Hepatocyte (in vitro differentiated cells): ENCODE results near the gene CCM2. TPM values are rescaled to one million over a fixed set of nuclear protein-coding genes. Genes with fewer than 3 reads are reported as not detected.

Experiments
- DNase-seq: peaks from one replicate; pipeline ENCODE4 v3.0.0-alpha.2; 2016; ENCODE audit warnings: low spot score
- H2AFZ ChIP-seq: fragments of 200-600 bp; sonication (generic); 2 replicates; pipeline ENCODE4 v1.6.0; 2016; ENCODE audit warnings: antibody characterized with exemption, mild to moderate bottlenecking
- H3K27ac ChIP-seq: fragments of 200-600 bp; sonication (generic); 2 replicates; pipeline ENCODE4 v1.5.1; 2016; ENCODE audit warnings: mild to moderate bottlenecking
- H3K27me3 ChIP-seq: fragments of 200-600 bp; sonication (generic); 2 replicates; pipeline ENCODE4 v1.6.1; 2016
- H3K36me3 ChIP-seq: fragments of 200-600 bp; sonication (generic); replicated peaks from 2 replicates; pipeline ENCODE4 v1.5.1; 2016; ENCODE audit warnings: low read depth; ENCODE audit not compliant: insufficient read depth
- H3K4me1 ChIP-seq: fragments of 200-600 bp; sonication (generic); 2 replicates; pipeline ENCODE4 v1.5.1; 2016; ENCODE audit warnings: mild to moderate bottlenecking, moderate library complexity; ENCODE audit not compliant: insufficient read depth
- H3K4me2 ChIP-seq: fragments of 200-600 bp; sonication (generic); 2 replicates; pipeline ENCODE4 v1.6.0; 2016
- H3K4me3 ChIP-seq: fragments of 200-600 bp; sonication (generic); 2 replicates; pipeline ENCODE4 v1.5.1; 2016; ENCODE audit warnings: mild to moderate bottlenecking
- H3K79me2 ChIP-seq: fragments of 200-600 bp; sonication (generic); 2 replicates; pipeline ENCODE4 v1.6.0; 2017; ENCODE audit warnings: mild to moderate bottlenecking
- H3K9me2 ChIP-seq: fragments of 200-600 bp; sonication (generic); replicated peaks from 2 replicates; pipeline ENCODE4 v1.6.0; 2017; ENCODE audit warnings: mild to moderate bottlenecking; ENCODE audit not compliant: insufficient read depth
- H3K9me3 ChIP-seq: fragments of 200-600 bp; sonication (generic); 2 replicates; pipeline ENCODE4 v1.5.1; 2016; ENCODE audit warnings: low read depth, mild to moderate bottlenecking
- H4K20me1 ChIP-seq: fragments of 200-600 bp; sonication (generic); 2 replicates; pipeline ENCODE4 v1.6.0; 2016; ENCODE audit warnings: mild to moderate bottlenecking; ENCODE audit not compliant: insufficient read depth, poor library complexity, severe bottlenecking
- CTCF ChIP-seq: fragments of 200-600 bp; sonication (generic); IDR thresholded peaks from 2 replicates; pipeline ENCODE4 v1.5.1; 2016; ENCODE audit warnings: antibody characterized with exemption, mild to moderate bottlenecking; ENCODE audit not compliant: poor library complexity
- EZH2 ChIP-seq: fragments of 200-600 bp; sonication (generic); IDR thresholded peaks from 2 replicates; pipeline ENCODE4 v1.6.1; 2016; ENCODE audit warnings: antibody characterized with exemption, mild to moderate bottlenecking, borderline replicate concordance
- EZH2phosphoT487 ChIP-seq: fragments of 200-600 bp; sonication (generic); IDR thresholded peaks from one replicate; pipeline ENCODE4 v1.6.1; 2018; ENCODE audit warnings: antibody characterized with exemption, mild to moderate bottlenecking, low read depth, moderate library complexity; ENCODE audit not compliant: unreplicated experiment, severe bottlenecking
- WGBS: methylation state at CpG from one replicate; pipeline ENCODE4 v1.1.6; 2016; ENCODE audit warnings: low lambda C conversion rate; ENCODE audit errors: missing lambda C conversion rate; 5-methylcytosine and 5-hydroxymethylcytosine counted together
- polyA plus RNA-seq: library from polyadenylated mRNA; unstranded; fragments of >200 nt; fragmentation: Nextera tagmentation; extraction: Ambion mirVana; gene quantifications from 2 replicates; pipeline ENCODE4 v1.2.1, GENCODE V29; 2016
- total RNA-seq: library from RNA; depleted of rRNA; stranded (reverse); fragments of >200 nt; gene quantifications from 2 replicates; pipeline ENCODE4 v1.2.3, GENCODE V29; 2014

Gene CCM2
- total and polyA plus RNA-seq, 2 experiments from 2014 or later: 32.2 to 57.1 TPM

- DNase-seq: no peak
- Histone ChIP-seq H3K27me3 (peaks cover 6% of the 10 kb centered on the region), H3K79me2 (no peaks in the 10 kb centered on the region), H3K36me3 (no peaks in the 10 kb centered on the region), H3K4me1 (no peaks in the 10 kb centered on the region), H3K9me3 (no peaks in the 10 kb centered on the region), H2AFZ (no peak overlapping the region), H4K20me1 (no peaks in the 10 kb centered on the region), H3K4me3 (no peak overlapping the region), H3K4me2 (no peak overlapping the region), H3K9me2 (no peaks in the 10 kb centered on the region), H3K27ac (no peak overlapping the region)
- 73% methylated on average over 17 of the region's 18 CpGs for WGBS
- no peak for TF ChIP-seq CTCF
- no peak for TF ChIP-seq EZH2
- no peak for TF ChIP-seq EZH2phosphoT487
These were observed 32.2 kb upstream of the CCM2 start for GRCh38 chr7:44967571-44968446.

GRCh38 chr7:44969049-44969700, 30.8 kb upstream of the CCM2 start:
- no peak for DNase-seq
- Histone ChIP-seq H3K27me3 (no peaks in the 10 kb centered on the region), H3K4me2 (no peak overlapping the region), H3K36me3 (no peaks in the 10 kb centered on the region), H2AFZ (no peak overlapping the region), H3K9me2 (no peaks in the 10 kb centered on the region), H3K79me2 (no peaks in the 10 kb centered on the region), H3K4me1 (no peaks in the 10 kb centered on the region), H3K27ac (no peak overlapping the region), H3K4me3 (no peak overlapping the region), H3K9me3 (no peaks in the 10 kb centered on the region), H4K20me1 (no peaks in the 10 kb centered on the region)
- 97% methylated on average over 11 of the region's 11 CpGs for WGBS
- no peak for TF ChIP-seq CTCF
- no peak for TF ChIP-seq EZH2phosphoT487
- no peak for TF ChIP-seq EZH2

- H3K27ac ChIP-seq: no peak overlapping the region
- DNase-seq: no peak
- H3K36me3 ChIP-seq: no peaks in the 10 kb centered on the region
- no peaks in the 10 kb centered on the region for H3K4me1 ChIP-seq
- H3K4me3 ChIP-seq: no peak overlapping the region
- H3K27me3 ChIP-seq: no peaks in the 10 kb centered on the region
- no peak overlapping the region for H2AFZ ChIP-seq
- H3K79me2 ChIP-seq: no peaks in the 10 kb centered on the region
- WGBS: 85% methylated on average over 19 of the region's 21 CpGs
- H3K9me2 ChIP-seq: no peaks in the 10 kb centered on the region
- no peaks in the 10 kb centered on the region for H4K20me1 ChIP-seq
- TF ChIP-seq CTCF (no peak), EZH2 (no peak), EZH2phosphoT487 (no peak)
- no peak overlapping the region for H3K4me2 ChIP-seq
- H3K9me3 ChIP-seq: no peaks in the 10 kb centered on the region
These were observed 30.1 kb upstream of the CCM2 start for GRCh38 chr7:44969701-44970522.
